ENCODE data around the gene STAP2. TPM values are rescaled to one million over a fixed set of nuclear protein-coding genes. Genes with fewer than 3 reads are reported as not detected.

STAP2 gene
- total RNA-seq, 1 donor from 2014 or later: 4.1 TPM

DNA sequence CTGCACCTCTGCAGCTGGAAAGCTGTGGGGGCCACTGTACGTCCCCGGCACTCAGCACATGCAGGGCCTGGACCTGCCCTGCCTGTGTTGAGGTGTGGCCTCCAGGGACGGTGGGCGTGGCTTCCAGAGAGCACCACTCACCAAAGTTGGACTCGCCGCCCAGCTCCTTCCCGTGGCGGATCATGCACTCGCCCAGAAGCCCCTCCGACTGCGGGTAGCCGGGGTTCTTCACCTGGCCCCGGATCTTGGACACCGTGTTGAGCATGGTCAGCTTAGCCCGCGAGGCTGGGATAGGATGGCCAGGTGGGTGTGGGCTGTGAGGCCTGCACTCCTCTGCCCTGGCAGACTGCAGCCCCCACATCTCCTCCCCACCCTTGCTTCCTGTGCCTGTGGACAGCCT lies 26.7 kb upstream of the STAP2 start:
- TF ChIP-seq, protein P1, sequence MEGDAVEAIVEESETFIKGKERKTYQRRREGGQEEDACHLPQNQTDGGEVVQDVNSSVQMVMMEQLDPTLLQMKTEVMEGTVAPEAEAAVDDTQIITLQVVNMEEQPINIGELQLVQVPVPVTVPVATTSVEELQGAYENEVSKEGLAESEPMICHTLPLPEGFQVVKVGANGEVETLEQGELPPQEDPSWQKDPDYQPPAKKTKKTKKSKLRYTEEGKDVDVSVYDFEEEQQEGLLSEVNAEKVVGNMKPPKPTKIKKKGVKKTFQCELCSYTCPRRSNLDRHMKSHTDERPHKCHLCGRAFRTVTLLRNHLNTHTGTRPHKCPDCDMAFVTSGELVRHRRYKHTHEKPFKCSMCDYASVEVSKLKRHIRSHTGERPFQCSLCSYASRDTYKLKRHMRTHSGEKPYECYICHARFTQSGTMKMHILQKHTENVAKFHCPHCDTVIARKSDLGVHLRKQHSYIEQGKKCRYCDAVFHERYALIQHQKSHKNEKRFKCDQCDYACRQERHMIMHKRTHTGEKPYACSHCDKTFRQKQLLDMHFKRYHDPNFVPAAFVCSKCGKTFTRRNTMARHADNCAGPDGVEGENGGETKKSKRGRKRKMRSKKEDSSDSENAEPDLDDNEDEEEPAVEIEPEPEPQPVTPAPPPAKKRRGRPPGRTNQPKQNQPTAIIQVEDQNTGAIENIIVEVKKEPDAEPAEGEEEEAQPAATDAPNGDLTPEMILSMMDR (conservative IDR thresholded peaks at IDR 0.05): no peak
- Mint-ChIP-seq H3K4me3 (no peak overlapping the region), H3K27ac (ENCODE audit: unreplicated experiment) (no peak overlapping the region), H3K36me3 (ENCODE audit: low read depth) (peaks cover 2% of the 10 kb centered on the region), H3K9me3 (no peaks in the 10 kb centered on the region), H3K4me1 (peaks cover 17% of the 10 kb centered on the region), H3K27me3 (ENCODE audit: low read depth) (peaks cover 10% of the 10 kb centered on the region)
- DNase-seq (ENCODE audit: low read depth, low spot score): no peak

DNA sequence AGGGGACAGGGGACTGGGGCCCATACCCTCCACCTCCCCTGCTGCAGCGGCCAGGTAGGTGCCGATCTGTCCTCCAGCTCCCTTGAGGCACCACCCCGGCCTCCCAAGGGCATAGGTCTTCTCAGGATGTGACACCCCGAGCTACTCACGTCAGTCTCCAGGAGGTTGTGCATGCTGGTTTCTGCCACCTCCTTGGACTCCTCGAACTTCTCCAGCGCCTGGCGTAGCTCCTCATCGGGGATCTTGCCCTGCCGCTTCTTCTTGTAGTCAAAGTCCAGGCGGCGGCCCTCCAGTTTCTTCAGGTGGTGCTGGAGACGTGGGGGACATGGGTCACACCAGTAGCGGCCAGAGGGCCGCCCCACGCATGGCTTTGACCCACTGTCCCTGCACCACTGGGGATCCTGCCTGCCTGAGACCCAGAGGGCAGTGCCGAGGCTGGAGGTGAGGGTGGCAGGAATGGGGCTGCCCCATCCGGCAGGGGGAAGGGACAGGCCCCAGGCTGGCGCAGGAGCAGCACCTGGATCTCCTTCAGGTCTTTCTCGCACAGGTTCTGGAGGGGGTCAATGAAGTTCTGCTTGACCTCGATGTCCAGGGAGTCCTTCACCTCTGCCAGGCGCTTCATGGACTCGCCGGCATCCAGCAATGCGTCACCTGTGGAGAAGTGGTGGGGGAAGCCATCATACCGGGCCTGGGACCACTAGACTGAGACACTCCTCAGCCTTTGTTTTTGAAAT lies 25.1 kb upstream of the STAP2 start:
- DNase-seq (ENCODE audit: low read depth, low spot score): no peak
- H3K4me1 Mint-ChIP-seq: peaks cover 12% of the 10 kb centered on the region
- H3K27ac Mint-ChIP-seq (ENCODE audit: unreplicated experiment): no peak overlapping the region
- TF ChIP-seq, protein P1 (conservative IDR thresholded peaks at IDR 0.05): no peak
- H3K36me3 Mint-ChIP-seq (ENCODE audit: low read depth): peaks cover 2% of the 10 kb centered on the region
- no peaks in the 10 kb centered on the region for H3K9me3 Mint-ChIP-seq
- peak overlapping the region; percentile 54 for H3K4me3 Mint-ChIP-seq
- H3K27me3 Mint-ChIP-seq (ENCODE audit: low read depth): peaks cover 12% of the 10 kb centered on the region

GRCh38 chr19:4362831-4363545 lies 24.4 kb upstream of the STAP2 start:
- Mint-ChIP-seq H3K4me3 (peak overlapping the region; percentile 54), H3K27ac (ENCODE audit: unreplicated experiment) (no peak overlapping the region), H3K36me3 (ENCODE audit: low read depth) (peaks cover 2% of the 10 kb centered on the region), H3K27me3 (ENCODE audit: low read depth) (peaks cover 10% of the 10 kb centered on the region), H3K9me3 (no peaks in the 10 kb centered on the region), H3K4me1 (peaks cover 8% of the 10 kb centered on the region)
- DNase-seq (ENCODE audit: low read depth, low spot score): no peak
- TF ChIP-seq, protein P1 (conservative IDR thresholded peaks at IDR 0.05): peak; percentile 24

GRCh38 chr19:4362101-4362828 lies 23.6 kb upstream of the STAP2 start:
- Mint-ChIP-seq H3K27me3 (ENCODE audit: low read depth) (peaks cover 8% of the 10 kb centered on the region), H3K9me3 (no peaks in the 10 kb centered on the region), H3K36me3 (ENCODE audit: low read depth) (peaks cover 2% of the 10 kb centered on the region), H3K4me1 (peaks cover 5% of the 10 kb centered on the region), H3K27ac (ENCODE audit: unreplicated experiment) (no peak overlapping the region), H3K4me3 (peak overlapping the region; percentile 66)
- DNase-seq (ENCODE audit: low read depth, low spot score): no peak
- TF ChIP-seq, protein P1 (conservative IDR thresholded peaks at IDR 0.05): no peak

DNA sequence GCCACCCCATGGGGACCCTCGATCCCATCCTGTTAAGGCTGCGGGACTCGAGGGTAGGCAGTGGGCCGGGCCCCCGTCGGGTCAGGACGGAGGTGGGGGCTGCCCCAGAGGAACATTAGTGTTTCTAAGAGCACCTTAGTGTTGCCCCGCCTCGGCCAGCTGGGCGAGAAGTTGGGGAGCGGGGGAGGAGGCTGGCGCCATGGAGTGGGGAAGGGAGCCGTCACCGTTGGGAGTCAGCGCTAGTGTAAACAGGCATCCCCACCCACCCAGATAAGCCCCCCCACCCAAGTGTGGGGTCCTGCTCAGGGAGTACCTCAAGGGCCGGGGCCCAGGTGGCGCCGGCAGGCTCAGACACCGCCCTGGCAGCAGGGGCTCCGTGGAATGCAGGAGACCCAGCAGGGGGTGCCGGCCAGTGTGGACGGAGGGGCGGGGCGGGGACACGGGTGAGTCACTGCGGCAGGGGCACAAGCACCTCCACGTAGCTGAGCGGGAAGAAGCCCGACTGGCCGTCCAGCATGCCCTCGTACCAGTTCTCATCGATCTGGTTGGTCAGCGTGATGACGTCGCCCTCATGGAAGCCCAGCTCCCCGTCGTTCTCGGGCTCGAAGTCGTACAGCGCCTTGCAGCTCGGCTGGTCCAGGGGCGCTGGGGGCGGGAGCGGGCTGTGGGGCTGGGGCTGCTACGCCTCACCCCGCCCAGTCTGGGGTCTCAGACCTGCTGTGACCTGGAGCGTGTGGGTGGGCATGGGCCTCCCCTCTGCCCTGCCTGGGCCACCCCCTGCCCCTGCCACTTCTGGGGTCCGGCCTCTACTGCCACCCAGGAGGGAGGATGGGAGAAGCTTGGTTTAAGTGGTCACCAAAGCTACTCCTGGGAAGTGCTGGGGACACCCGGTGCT lies 22.8 kb upstream of the STAP2 start:
- peak overlapping the region; percentile 66 for H3K4me3 Mint-ChIP-seq
- no peak for DNase-seq (ENCODE audit: low read depth, low spot score)
- no peak overlapping the region for H3K27ac Mint-ChIP-seq (ENCODE audit: unreplicated experiment)

More for the DNA sequence above, 22.8 kb upstream of the STAP2 start:
- Mint-ChIP-seq H3K27me3 (ENCODE audit: low read depth) (peaks cover 8% of the 10 kb centered on the region), H3K9me3 (no peaks in the 10 kb centered on the region), H3K36me3 (ENCODE audit: low read depth) (peaks cover 2% of the 10 kb centered on the region), H3K4me1 (peaks cover 5% of the 10 kb centered on the region)
- TF ChIP-seq, protein P1 (conservative IDR thresholded peaks at IDR 0.05): no peak
